Kidney (tissue), 14 donors: ENCODE results near the gene CAPZA1. TPM values are rescaled to one million over a fixed set of nuclear protein-coding genes. Genes with fewer than 3 reads are reported as not detected.

Experiments
- DNase-seq, 5 donors: peaks; one replicate each; pipeline ENCODE4 v3.0.0-alpha.2; 2013 to 2020
- FAIRE-seq: peaks from 2 replicates; lab custom pipeline; 2012; peaks lifted over from hg19 to GRCh38; lab: Jason Lieb, UNC
- H3K27ac ChIP-seq, 2 donors: one replicate each; pipeline ENCODE4 v1.7.0; 2013; ENCODE audit warnings: low read depth in 2 of 2, low read length in 2 of 2, inconsistent platforms in 1 of 2
- H3K27me3 ChIP-seq: one replicate; pipeline ENCODE4 v1.7.1; 2013; ENCODE audit warnings: low read length, inconsistent platforms; ENCODE audit not compliant: control insufficient read depth, insufficient read depth
- H3K36me3 ChIP-seq, 3 donors: one replicate each; pipeline versions ENCODE4 v1.7.0 to v1.7.1; 2013; ENCODE audit warnings: low read length in 3 of 3, control low read depth in 1 of 3, inconsistent platforms in 1 of 3; ENCODE audit not compliant: insufficient read depth in 3 of 3, control insufficient read depth in 2 of 3
- H3K4me1 ChIP-seq, 3 donors: one replicate each; pipeline versions ENCODE4 v1.7.0 to v1.7.1; 2013; ENCODE audit warnings: low read length in 3 of 3, inconsistent platforms in 1 of 3, low read depth in 1 of 3; ENCODE audit not compliant: control insufficient read depth in 2 of 3, insufficient read depth in 2 of 3
- H3K4me3 ChIP-seq, 3 donors: one replicate each; pipeline versions ENCODE4 v1.7.0 to v1.8.1; 2013; ENCODE audit warnings: low read length in 3 of 3, control low read depth in 1 of 3, inconsistent platforms in 1 of 3
- H3K9ac ChIP-seq, 3 donors: one replicate each; pipeline versions ENCODE4 v1.7.0 to v1.7.1; 2013; ENCODE audit warnings: low read length in 3 of 3, control low read depth in 1 of 3, inconsistent platforms in 1 of 3
- H3K9me3 ChIP-seq, 3 donors: one replicate each; pipeline versions ENCODE4 v1.7.0 to v1.7.1; 2013; ENCODE audit warnings: low read length in 3 of 3, control low read depth in 1 of 3, inconsistent platforms in 1 of 3; ENCODE audit not compliant: control insufficient read depth in 2 of 3, insufficient read depth in 1 of 3
- CTCF ChIP-seq: IDR thresholded peaks from 3 replicates; pipeline ENCODE4 v1.5.1; 2012; ENCODE audit warnings: mild to moderate bottlenecking, moderate library complexity, borderline replicate concordance; ENCODE audit not compliant: insufficient read depth; ENCODE audit errors: extremely low read depth
- intact Hi-C: fragments of 100-400 bp; cut with DNase I; formaldehyde crosslinking; loops from one replicate; pipeline ENCODE4 v1.11.1; 2022
- polyA plus RNA-seq: library from polyadenylated mRNA; stranded (reverse); fragments of 350-450 nt; fragmentation: Illumina TruSeq; extraction: RNeasy Lipid Tissue Mini Kit (QIAGEN cat#74804); gene quantifications from one replicate; pipeline ENCODE4 v1.2.3, GENCODE V29; 2014; ENCODE audit warnings: low read depth, low replicate concordance; ENCODE audit not compliant: insufficient read depth
- total RNA-seq: library from RNA; stranded (reverse); fragmentation: NEBNext Ultra II Directional; extraction: Animal tissue kit (Norgen Biotek cat#: 25700); gene quantifications from one replicate; pipeline ENCODE4 v1.2.1, GENCODE V29; 2021
- donor health status: control.
- donor health status: control.
- donor health status: control.
- donor health status: control.
- donor health status: control.
- donor health status: DM: yes; HTN: yes; CAD: no.
- donor health status: Normal renal cell carcinoma (clear cell type).

CAPZA1 gene
- total and polyA plus RNA-seq, 2 donors from 2014 or later = 40.3 to 98.7 TPM

GRCh38 chr1:112599477-112599876 lies 20.2 kb upstream of the CAPZA1 start:
- no peak for FAIRE-seq
- Histone ChIP-seq H3K27me3 (no peaks in the 10 kb centered on the region), H3K4me1 (no peaks in the 10 kb centered on the region), H3K9me3 (no peaks in the 10 kb centered on the region), H3K9ac (no peak overlapping the region), H3K4me3 (no peak overlapping the region), H3K27ac (no peak overlapping the region), H3K36me3 (peaks cover 0 to 6% (median 2%) of the 10 kb centered on the region in 3 donors)
- DNase-seq = no peak
- intact Hi-C loops = no loop called here
- TF ChIP-seq CTCF = no peak

GRCh38 chr1:112603012-112603411 lies 16.6 kb upstream of the CAPZA1 start:
- Histone ChIP-seq H3K4me1 (no peaks in the 10 kb centered on the region), H3K4me3 (no peak overlapping the region), H3K9me3 (no peaks in the 10 kb centered on the region), H3K27ac (no peak overlapping the region), H3K27me3 (no peaks in the 10 kb centered on the region), H3K9ac (no peak overlapping the region), H3K36me3 (peaks cover 3 to 13% (median 13%) of the 10 kb centered on the region in 3 donors)
- intact Hi-C loops = no loop called here
- DNase-seq (no peak), FAIRE-seq (no peak)
- TF ChIP-seq CTCF = no peak

- Histone ChIP-seq H3K27me3 (no peaks in the 10 kb centered on the region), H3K9ac (no peak overlapping the region), H3K36me3 (peaks cover 3 to 13% (median 13%) of the 10 kb centered on the region in 3 donors), H3K27ac (no peak overlapping the region), H3K9me3 (no peaks in the 10 kb centered on the region), H3K4me3 (no peak overlapping the region), H3K4me1 (no peaks in the 10 kb centered on the region)
- TF ChIP-seq CTCF = no peak
- FAIRE-seq = no peak
- intact Hi-C loops = no loop called here
- no peak for DNase-seq
These were observed 16.1 kb upstream of the CAPZA1 start for GRCh38 chr1:112603541-112603940.
